IMR-90 (cell line): ENCODE results near the gene ACY1. TPM values are rescaled to one million over a fixed set of nuclear protein-coding genes. Genes with fewer than 3 reads are reported as not detected.

Experiments used
- ATAC-seq: fragments of 200-7000 bp; cut with Tn5 transposase; 2 replicates; pipeline ENCODE4 v1.9.1; 2020; ENCODE audit warnings: low read depth, mild to moderate bottlenecking, moderate library complexity
- BruUV-seq: library from RNA; stranded (reverse); fragments of 400-500 nt; replicated peaks from 2 replicates; lab custom pipeline; 2021; lab: Mats Ljungman, UMichigan
- CTCF ChIA-PET: fragments of 300-600 bp; formaldehyde crosslinking; extraction: SDS; loops from one replicate; lab custom pipeline; 2021; ENCODE audit warnings: antibody characterized with exemption; lab: Yijun Ruan, JAX
- POLR2A ChIA-PET: fragments of 300-600 bp; sonication (Branson Sonifier 250); formaldehyde crosslinking; loops from one replicate; lab custom pipeline; 2022; ENCODE audit warnings: antibody characterized with exemption; ENCODE audit not compliant: unreplicated experiment; lab: Charles Lee
- DNase-seq: peaks from one replicate; pipeline ENCODE4 v3.0.0; 2013
- H2AFZ ChIP-seq: replicated peaks from 2 replicates; pipeline ENCODE3; 2013; ENCODE audit warnings: low read length, mild to moderate bottlenecking; ENCODE audit not compliant: poor library complexity
- H2AK5ac ChIP-seq: 2 replicates; pipeline ENCODE4 v1.6.1; 2013; ENCODE audit warnings: low read depth, low read length, inconsistent platforms
- H2AK9ac ChIP-seq: replicated peaks from 2 replicates; pipeline ENCODE3; 2013; ENCODE audit warnings: mild to moderate bottlenecking, low read depth, low read length, moderate library complexity; ENCODE audit not compliant: poor library complexity
- H2BK120ac ChIP-seq: 2 replicates; pipeline ENCODE4 v1.6.1; 2013; ENCODE audit warnings: low read depth, low read length, inconsistent platforms
- H2BK15ac ChIP-seq: 3 replicates; pipeline ENCODE4 v1.6.1; 2013; ENCODE audit warnings: low read depth, low read length, inconsistent platforms
- H2BK20ac ChIP-seq: 2 replicates; pipeline ENCODE4 v1.6.1; 2013; ENCODE audit warnings: low read depth, mild to moderate bottlenecking, inconsistent platforms, low read length, moderate library complexity
- H2BK5ac ChIP-seq: 2 replicates; pipeline ENCODE4 v1.6.1; 2013; ENCODE audit warnings: mild to moderate bottlenecking, low read depth, low read length, inconsistent platforms; ENCODE audit not compliant: poor library complexity, severe bottlenecking
- H3K14ac ChIP-seq: replicated peaks from 2 replicates; pipeline ENCODE4 v1.6.1; 2013; ENCODE audit warnings: low read depth, low read length, inconsistent platforms
- H3K18ac ChIP-seq: 2 replicates; pipeline ENCODE4 v1.6.1; 2013; ENCODE audit warnings: low read depth, low read length, control low read depth
- H3K23ac ChIP-seq: 2 replicates; pipeline ENCODE4 v1.6.1; 2013; ENCODE audit warnings: low read depth, low read length, inconsistent platforms
- H3K27ac ChIP-seq: 2 replicates; pipeline ENCODE4 v1.5.1; 2013; ENCODE audit warnings: mild to moderate bottlenecking, control low read depth, low read length; ENCODE audit not compliant: insufficient read depth
- H3K27me3 ChIP-seq: 2 replicates; pipeline ENCODE4 v1.6.1; 2013; ENCODE audit warnings: low read length; ENCODE audit not compliant: control insufficient read depth, insufficient read depth
- H3K36me3 ChIP-seq: 2 replicates; pipeline ENCODE4 v1.6.1; 2013; ENCODE audit warnings: low read length, mixed read lengths; ENCODE audit not compliant: control insufficient read depth, insufficient read depth
- H3K4ac ChIP-seq: 2 replicates; pipeline ENCODE4 v1.6.1; 2013; ENCODE audit warnings: low read depth, low read length, inconsistent platforms
- H3K4me1 ChIP-seq: 2 replicates; pipeline ENCODE4 v1.6.1; 2013; ENCODE audit warnings: low read length, mixed read lengths; ENCODE audit not compliant: control insufficient read depth, insufficient read depth
- H3K4me2 ChIP-seq: 2 replicates; pipeline ENCODE4 v1.6.1; 2013; ENCODE audit warnings: low read depth, mild to moderate bottlenecking, control low read depth, low read length, moderate library complexity
- H3K4me3 ChIP-seq: 2 replicates; pipeline ENCODE4 v1.5.1; 2013; ENCODE audit warnings: low read depth, mild to moderate bottlenecking, control low read depth, low read length, moderate library complexity; ENCODE audit not compliant: insufficient read depth
- H3K56ac ChIP-seq: 2 replicates; pipeline ENCODE4 v1.6.1; 2013; ENCODE audit warnings: low read length, inconsistent platforms; ENCODE audit not compliant: insufficient read depth; ENCODE audit errors: extremely low read depth
- H3K79me1 ChIP-seq, 2 experiments: 2 replicates each; pipeline ENCODE4 v1.6.1; 2013; ENCODE audit warnings: low read length in 2 of 2, inconsistent platforms in 1 of 2, low read depth in 1 of 2
- H3K9ac ChIP-seq: 2 replicates; pipeline ENCODE4 v1.6.1; 2013; ENCODE audit warnings: low read depth, low read length, control low read depth
- H3K9me1 ChIP-seq: 2 replicates; pipeline ENCODE4 v1.6.1; 2013; ENCODE audit warnings: low read length, inconsistent platforms; ENCODE audit not compliant: insufficient read depth
- H3K9me3 ChIP-seq: 2 replicates; pipeline ENCODE4 v1.6.1; 2013; ENCODE audit warnings: low read length; ENCODE audit not compliant: control insufficient read depth, insufficient read depth
- H4K20me1 ChIP-seq: 2 replicates; pipeline ENCODE4 v1.6.1; 2013; ENCODE audit warnings: low read length, inconsistent platforms; ENCODE audit not compliant: insufficient read depth
- H4K5ac ChIP-seq: 2 replicates; pipeline ENCODE4 v1.6.1; 2013; ENCODE audit warnings: mild to moderate bottlenecking, low read depth, low read length, control low read depth
- H4K8ac ChIP-seq, 2 experiments: 2 replicates each; pipeline ENCODE4 v1.6.1; 2013; ENCODE audit warnings: low read depth in 2 of 2, low read length in 2 of 2, control low read depth in 1 of 2, inconsistent platforms in 1 of 2
- H4K91ac ChIP-seq: 2 replicates; pipeline ENCODE4 v1.6.1; 2013; ENCODE audit warnings: low read depth, low read length, inconsistent platforms; ENCODE audit not compliant: insufficient read depth
- BHLHE40 ChIP-seq: fragments of 150-350 bp; IDR thresholded peaks from 2 replicates; pipeline ENCODE4 v1.6.1; 2016; ENCODE audit warnings: mild to moderate bottlenecking, low read depth, low read length
- CEBPB ChIP-seq: IDR thresholded peaks from 2 replicates; pipeline ENCODE4 v1.6.1; 2012; ENCODE audit warnings: low read depth, low read length, improper control_type of control experiment
- CHD1 ChIP-seq: IDR thresholded peaks from 2 replicates; pipeline ENCODE4 v1.6.1; 2012; ENCODE audit warnings: low read depth, low read length, improper control_type of control experiment
- FOS ChIP-seq: fragments of 150-350 bp; IDR thresholded peaks from 2 replicates; pipeline ENCODE4 v1.6.1; 2016; ENCODE audit warnings: low read depth, low read length
- MAFK ChIP-seq: IDR thresholded peaks from 2 replicates; pipeline ENCODE4 v1.6.1; 2012; ENCODE audit warnings: low read depth, low read length, improper control_type of control experiment
- MAZ ChIP-seq: IDR thresholded peaks from 2 replicates; pipeline ENCODE4 v1.6.1; 2012; ENCODE audit warnings: low read depth, mild to moderate bottlenecking, low read length, improper control_type of control experiment, moderate library complexity, borderline replicate concordance
- MXI1 ChIP-seq: IDR thresholded peaks from 2 replicates; pipeline ENCODE4 v1.6.1; 2012; ENCODE audit warnings: low read depth, mild to moderate bottlenecking, low read length, moderate library complexity, borderline replicate concordance
- NFE2L2 ChIP-seq: fragments of 150-350 bp; IDR thresholded peaks from 2 replicates; pipeline ENCODE4 v1.6.1; 2016; ENCODE audit warnings: low read depth, mild to moderate bottlenecking, low read length
- POLR2A ChIP-seq: IDR thresholded peaks from 2 replicates; pipeline ENCODE4 v1.6.1; 2012; ENCODE audit warnings: mild to moderate bottlenecking, low read depth, low read length
- RAD21 ChIP-seq: IDR thresholded peaks from 2 replicates; pipeline ENCODE4 v1.6.1; 2012; ENCODE audit warnings: low read length, improper control_type of control experiment
- RCOR1 ChIP-seq: IDR thresholded peaks from 2 replicates; pipeline ENCODE4 v1.6.1; 2012; ENCODE audit warnings: mild to moderate bottlenecking, low read length, improper control_type of control experiment; ENCODE audit not compliant: insufficient replicate concordance
- RFX5 ChIP-seq: IDR thresholded peaks from 2 replicates; pipeline ENCODE4 v1.8.0; 2012; ENCODE audit warnings: low read depth, mild to moderate bottlenecking, low read length, moderate library complexity
- SMC3 ChIP-seq: fragments of 150-350 bp; IDR thresholded peaks from 2 replicates; pipeline ENCODE4 v1.6.1; 2016; ENCODE audit warnings: low read depth, mild to moderate bottlenecking, antibody characterized with exemption, low read length, moderate library complexity
- WGBS, 2 experiments: methylation state at CpG; one replicate each; pipeline versions ENCODE4 v1.1.5 to v1.1.7; 2013; ENCODE audit warnings: missing lambda C conversion rate in 2 of 2; ENCODE audit not compliant: insufficient read length in 1 of 2; ENCODE audit errors: extremely low coverage in 2 of 2; 5-methylcytosine and 5-hydroxymethylcytosine counted together
- dilution Hi-C: fragments of 300-500 bp; cut with HindIII; formaldehyde crosslinking; loops from one replicate; pipeline ENCODE4 v1.14.3; 2018; ENCODE audit warnings: low sequenced_read_pairs; ENCODE audit not compliant: unreplicated experiment
- in situ Hi-C: fragments of 300-500 bp; cut with MboI; formaldehyde crosslinking; loops from 3 replicates; pipeline ENCODE4 v1.14.3; 2019; ENCODE audit warnings: low sequenced_read_pairs, inconsistent platforms, mixed read lengths
- intact Hi-C: fragments of 100-400 bp; cut with micrococcal nuclease; formaldehyde crosslinking; loops from 2 replicates; pipeline ENCODE4 v1.10.0; 2022
- polyA plus RNA-seq, 3 experiments: library from polyadenylated mRNA; depleted of rRNA; stranded (reverse); fragments of >200 nt; gene quantifications; 2 replicates each; pipeline ENCODE4 v1.2.3, GENCODE V29; 2012; ENCODE audit warnings: low replicate concordance in 1 of 3
- total RNA-seq: library from RNA; depleted of rRNA; stranded (reverse); fragments of >200 nt; gene quantifications from 2 replicates; pipeline ENCODE4 v1.2.3, GENCODE V29; 2012
- TF ChIP-seq, protein P1 (sequence below): fragments of 150-350 bp; IDR thresholded peaks from 2 replicates; pipeline ENCODE4 v1.6.1; 2017; ENCODE audit warnings: mild to moderate bottlenecking, antibody characterized with exemption, low read length, low read depth
- TF ChIP-seq, protein P2 (sequence below): fragments of 150-350 bp; IDR thresholded peaks from 2 replicates; pipeline ENCODE4 v1.6.1; 2016; ENCODE audit warnings: low read depth, mild to moderate bottlenecking, low read length, moderate library complexity, borderline replicate concordance
- TF ChIP-seq, protein P3 (sequence below): conservative IDR thresholded peaks from 2 replicates; pipeline ENCODE4 v1.5.1; 2012; ENCODE audit warnings: mild to moderate bottlenecking, low read depth, low read length, improper control_type of control experiment

Gene ACY1
- total and polyA plus RNA-seq, 2 of the 4 experiments (the other 2 are of a cell fraction) = 22.0 to 47.1 TPM

DNA sequence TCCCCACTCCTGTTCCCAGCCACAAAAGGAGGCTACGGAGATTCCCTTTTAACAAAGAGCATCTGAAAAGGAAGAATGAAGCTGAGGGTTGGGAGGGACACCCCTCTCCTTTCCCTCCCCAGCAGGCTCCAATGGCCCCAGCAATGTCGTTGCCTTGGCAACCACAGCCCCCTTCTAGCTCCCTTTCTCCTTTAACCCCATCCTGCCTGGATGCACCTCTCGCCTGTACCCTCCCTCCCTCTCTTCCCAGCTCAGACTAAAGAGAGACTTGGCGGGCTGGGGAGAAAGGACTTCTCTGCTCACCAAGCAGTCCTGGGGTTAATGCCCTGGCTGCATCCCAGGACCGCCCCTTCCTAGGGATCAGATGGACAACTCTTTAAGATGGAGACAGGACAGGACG, 19.4 kb downstream of the ACY1 start:
- POLR2A ChIA-PET = no interaction called here
- dilution Hi-C loops = no loop called here
- no peak for TF ChIP-seq CEBPB
- TF ChIP-seq BHLHE40 = no peak
- no peak for TF ChIP-seq RAD21
- TF ChIP-seq, protein P1, sequence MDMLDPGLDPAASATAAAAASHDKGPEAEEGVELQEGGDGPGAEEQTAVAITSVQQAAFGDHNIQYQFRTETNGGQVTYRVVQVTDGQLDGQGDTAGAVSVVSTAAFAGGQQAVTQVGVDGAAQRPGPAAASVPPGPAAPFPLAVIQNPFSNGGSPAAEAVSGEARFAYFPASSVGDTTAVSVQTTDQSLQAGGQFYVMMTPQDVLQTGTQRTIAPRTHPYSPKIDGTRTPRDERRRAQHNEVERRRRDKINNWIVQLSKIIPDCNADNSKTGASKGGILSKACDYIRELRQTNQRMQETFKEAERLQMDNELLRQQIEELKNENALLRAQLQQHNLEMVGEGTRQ = no peak
- no peak for TF ChIP-seq NFE2L2
- no peak for TF ChIP-seq MAZ
- no peak for TF ChIP-seq SMC3
- TF ChIP-seq MXI1 = no peak
- TF ChIP-seq RCOR1 = no peak
- TF ChIP-seq FOS = no peak
- TF ChIP-seq RFX5 = no peak
- TF ChIP-seq POLR2A = no peak
- TF ChIP-seq, protein P2, sequence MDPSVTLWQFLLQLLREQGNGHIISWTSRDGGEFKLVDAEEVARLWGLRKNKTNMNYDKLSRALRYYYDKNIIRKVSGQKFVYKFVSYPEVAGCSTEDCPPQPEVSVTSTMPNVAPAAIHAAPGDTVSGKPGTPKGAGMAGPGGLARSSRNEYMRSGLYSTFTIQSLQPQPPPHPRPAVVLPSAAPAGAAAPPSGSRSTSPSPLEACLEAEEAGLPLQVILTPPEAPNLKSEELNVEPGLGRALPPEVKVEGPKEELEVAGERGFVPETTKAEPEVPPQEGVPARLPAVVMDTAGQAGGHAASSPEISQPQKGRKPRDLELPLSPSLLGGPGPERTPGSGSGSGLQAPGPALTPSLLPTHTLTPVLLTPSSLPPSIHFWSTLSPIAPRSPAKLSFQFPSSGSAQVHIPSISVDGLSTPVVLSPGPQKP = no peak
- TF ChIP-seq MAFK = no peak
- TF ChIP-seq CHD1 = no peak
- TF ChIP-seq, protein P3, sequence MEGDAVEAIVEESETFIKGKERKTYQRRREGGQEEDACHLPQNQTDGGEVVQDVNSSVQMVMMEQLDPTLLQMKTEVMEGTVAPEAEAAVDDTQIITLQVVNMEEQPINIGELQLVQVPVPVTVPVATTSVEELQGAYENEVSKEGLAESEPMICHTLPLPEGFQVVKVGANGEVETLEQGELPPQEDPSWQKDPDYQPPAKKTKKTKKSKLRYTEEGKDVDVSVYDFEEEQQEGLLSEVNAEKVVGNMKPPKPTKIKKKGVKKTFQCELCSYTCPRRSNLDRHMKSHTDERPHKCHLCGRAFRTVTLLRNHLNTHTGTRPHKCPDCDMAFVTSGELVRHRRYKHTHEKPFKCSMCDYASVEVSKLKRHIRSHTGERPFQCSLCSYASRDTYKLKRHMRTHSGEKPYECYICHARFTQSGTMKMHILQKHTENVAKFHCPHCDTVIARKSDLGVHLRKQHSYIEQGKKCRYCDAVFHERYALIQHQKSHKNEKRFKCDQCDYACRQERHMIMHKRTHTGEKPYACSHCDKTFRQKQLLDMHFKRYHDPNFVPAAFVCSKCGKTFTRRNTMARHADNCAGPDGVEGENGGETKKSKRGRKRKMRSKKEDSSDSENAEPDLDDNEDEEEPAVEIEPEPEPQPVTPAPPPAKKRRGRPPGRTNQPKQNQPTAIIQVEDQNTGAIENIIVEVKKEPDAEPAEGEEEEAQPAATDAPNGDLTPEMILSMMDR = no peak

More for the DNA sequence above, 19.4 kb downstream of the ACY1 start:
- ATAC-seq (no peak), DNase-seq (no peak)
- H3K4me1 ChIP-seq = peaks cover 11% of the 10 kb centered on the region
- no peak overlapping the region for H4K8ac ChIP-seq
- no peak overlapping the region for H2AFZ ChIP-seq
- no peaks in the 10 kb centered on the region for H4K20me1 ChIP-seq
- H3K23ac ChIP-seq = no peak overlapping the region
- no peak overlapping the region for H3K4me2 ChIP-seq
- no peak overlapping the region for H3K9ac ChIP-seq
- H3K18ac ChIP-seq = no peak overlapping the region
- no peak overlapping the region for H3K4me3 ChIP-seq
- no peak overlapping the region for H2BK20ac ChIP-seq
- no peaks in the 10 kb centered on the region for H3K27me3 ChIP-seq
- no peak overlapping the region; the same call in 2 of the 3 replicates for H2BK15ac ChIP-seq
- no TSS peak for BruUV-seq
- H3K14ac ChIP-seq = no peak overlapping the region
- H3K9me1 ChIP-seq = no peaks in the 10 kb centered on the region
- H4K5ac ChIP-seq = no peak overlapping the region
- H4K91ac ChIP-seq = no peak overlapping the region
- H2BK5ac ChIP-seq = no peak overlapping the region
- CTCF ChIA-PET = interaction anchor here (3.2 kb wide), 1 partner anchor 49 kb away, joined by 28 read pairs; no protein-coding TSS in a partner anchor
- H2AK5ac ChIP-seq = no peak overlapping the region; the same call in 1 of the 2 replicates
- H3K56ac ChIP-seq = no peak overlapping the region
- in situ Hi-C loops (loop anchor here (5.0 kb wide), 1 partner anchor 125 kb away; no protein-coding TSS in a partner anchor), intact Hi-C loops (loop anchor here (5.0 kb wide), 1 partner anchor 335 kb away; no protein-coding TSS in a partner anchor)
- no peak overlapping the region for H2BK120ac ChIP-seq
- no peaks in the 10 kb centered on the region for H3K9me3 ChIP-seq
- H3K79me1 ChIP-seq = no peaks in the 10 kb centered on the region
- H3K36me3 ChIP-seq = no peaks in the 10 kb centered on the region
- H2AK9ac ChIP-seq = peak overlapping the region; percentile 13
- no CpG with 5 or more reads among the region's 6 CpGs for WGBS, 2 experiments
- no peak overlapping the region for H3K27ac ChIP-seq
- no peak overlapping the region for H3K4ac ChIP-seq
